ENCODE data around the gene NR2E1. TPM values are rescaled to one million over a fixed set of nuclear protein-coding genes. Genes with fewer than 3 reads are reported as not detected.
A peak's percentile ranks its signal among the peaks of the same experiment; 100 is the strongest.

NR2E1 gene
- total RNA-seq, 1 donor from 2014 or later, result not detected

GRCh38 chr6:108159981-108160380 is 5.8 kb upstream of the NR2E1 start:
- Mint-ChIP-seq H3K27ac (no peak overlapping the region), H3K4me3 (ENCODE audit: low read depth) (no peak overlapping the region), H3K27me3 (ENCODE audit: low read depth) (peaks cover 89% of the 10 kb centered on the region), H3K9me3 (no peaks in the 10 kb centered on the region), H3K36me3 (ENCODE audit: low read depth) (peaks cover 3% of the 10 kb centered on the region), H3K4me1 (ENCODE audit: low read depth) (peaks cover 3% of the 10 kb centered on the region)
- no peak for DNase-seq (ENCODE audit: low spot score)
- intact Hi-C loops (cut with micrococcal nuclease), result loop anchor here (2.0 to 5.0 kb wide), 2 partner anchors 15 to 668 kb away; partner anchors contain the start of gene SOBP

- Mint-ChIP-seq H3K9me3 (no peaks in the 10 kb centered on the region), H3K27ac (no peak overlapping the region)
- intact Hi-C loops (cut with micrococcal nuclease), result loop anchor here (5.0 kb wide), 1 partner anchor 670 kb away; the partner anchor contains the start of gene SOBP
Measured at GRCh38 chr6:108161724-108162282, 4.0 kb upstream of the NR2E1 start.

GRCh38 chr6:108163267-108163643 is 2.6 kb upstream of the NR2E1 start:
- DNase-seq (ENCODE audit: low spot score), result no peak
- no peak overlapping the region for H3K27ac Mint-ChIP-seq
- peaks cover 93% of the 10 kb centered on the region for H3K27me3 Mint-ChIP-seq (ENCODE audit: low read depth)
- no peak overlapping the region for H3K4me3 Mint-ChIP-seq (ENCODE audit: low read depth)
- no peaks in the 10 kb centered on the region for H3K9me3 Mint-ChIP-seq
- intact Hi-C loops (cut with micrococcal nuclease), result loop anchor here (5.0 kb wide), 1 partner anchor 671 kb away; the partner anchor contains the start of gene SOBP
- peaks cover 4% of the 10 kb centered on the region for H3K4me1 Mint-ChIP-seq (ENCODE audit: low read depth)
- H3K36me3 Mint-ChIP-seq (ENCODE audit: low read depth), result no peaks in the 10 kb centered on the region

More at GRCh38 chr6:108161724-108162282, 4.0 kb upstream of the NR2E1 start:
- peaks cover 3% of the 10 kb centered on the region for H3K36me3 Mint-ChIP-seq (ENCODE audit: low read depth)
- H3K4me1 Mint-ChIP-seq (ENCODE audit: low read depth), result peaks cover 6% of the 10 kb centered on the region
- H3K4me3 Mint-ChIP-seq (ENCODE audit: low read depth), result no peak overlapping the region
- peaks cover 88% of the 10 kb centered on the region for H3K27me3 Mint-ChIP-seq (ENCODE audit: low read depth)
- DNase-seq (ENCODE audit: low spot score), result no peak

GRCh38 chr6:108163644-108164542 is 1.9 kb upstream of the NR2E1 start:
- peaks cover 88% of the 10 kb centered on the region for H3K27me3 Mint-ChIP-seq (ENCODE audit: low read depth)
- no peaks in the 10 kb centered on the region for H3K36me3 Mint-ChIP-seq (ENCODE audit: low read depth)
- peaks cover 3% of the 10 kb centered on the region for H3K4me1 Mint-ChIP-seq (ENCODE audit: low read depth)
- intact Hi-C loops (cut with micrococcal nuclease), result loop anchor here (5.0 kb wide), 1 partner anchor 672 kb away; the partner anchor contains the start of gene SOBP
- H3K27ac Mint-ChIP-seq, result peak overlapping the region; percentile 4
- no peak for DNase-seq (ENCODE audit: low spot score)
- H3K4me3 Mint-ChIP-seq (ENCODE audit: low read depth), result no peak overlapping the region
- no peaks in the 10 kb centered on the region for H3K9me3 Mint-ChIP-seq

- intact Hi-C loops (cut with micrococcal nuclease), result loop anchor here (5.0 kb wide), 1 partner anchor 672 kb away; the partner anchor contains the start of gene SOBP
- Mint-ChIP-seq H3K36me3 (ENCODE audit: low read depth) (no peaks in the 10 kb centered on the region), H3K27me3 (ENCODE audit: low read depth) (peaks cover 88% of the 10 kb centered on the region), H3K27ac (no peak overlapping the region), H3K4me3 (ENCODE audit: low read depth) (no peak overlapping the region), H3K4me1 (ENCODE audit: low read depth) (peaks cover 3% of the 10 kb centered on the region), H3K9me3 (no peaks in the 10 kb centered on the region)
- DNase-seq (ENCODE audit: low spot score), result no peak
Measured at GRCh38 chr6:108164543-108164814, 1.3 kb upstream of the NR2E1 start.

GRCh38 chr6:108164815-108165706 is 761 bp upstream of the NR2E1 start:
- H3K9me3 Mint-ChIP-seq, result no peaks in the 10 kb centered on the region
- intact Hi-C loops (cut with micrococcal nuclease), result loop anchor here (5.0 kb wide), 1 partner anchor 673 kb away; the partner anchor contains the start of gene SOBP
- H3K27me3 Mint-ChIP-seq (ENCODE audit: low read depth), result peaks cover 87% of the 10 kb centered on the region
- H3K4me1 Mint-ChIP-seq (ENCODE audit: low read depth), result peaks cover 3% of the 10 kb centered on the region
- H3K27ac Mint-ChIP-seq, result no peak overlapping the region
- DNase-seq (ENCODE audit: low spot score), result no peak
- no peaks in the 10 kb centered on the region for H3K36me3 Mint-ChIP-seq (ENCODE audit: low read depth)
- H3K4me3 Mint-ChIP-seq (ENCODE audit: low read depth), result no peak overlapping the region

- peak overlapping the region; percentile 26 for H3K27ac Mint-ChIP-seq
- H3K9me3 Mint-ChIP-seq, result no peaks in the 10 kb centered on the region
- no peak for DNase-seq (ENCODE audit: low spot score)
- H3K36me3 Mint-ChIP-seq (ENCODE audit: low read depth), result no peaks in the 10 kb centered on the region
- intact Hi-C loops (cut with micrococcal nuclease), result no loop called here
- H3K4me3 Mint-ChIP-seq (ENCODE audit: low read depth), result no peak overlapping the region
- peaks cover 86% of the 10 kb centered on the region for H3K27me3 Mint-ChIP-seq (ENCODE audit: low read depth)
- H3K4me1 Mint-ChIP-seq (ENCODE audit: low read depth), result peaks cover 5% of the 10 kb centered on the region
Measured at GRCh38 chr6:108166664-108167448, 1.0 kb downstream of the NR2E1 start.

GRCh38 chr6:108167449-108168089 is 1.7 kb downstream of the NR2E1 start:
- H3K36me3 Mint-ChIP-seq (ENCODE audit: low read depth), result no peaks in the 10 kb centered on the region
- intact Hi-C loops (cut with micrococcal nuclease), result loop anchor here (2.0 kb wide), 1 partner anchor 51 kb away; no protein-coding TSS in a partner anchor
- peaks cover 5% of the 10 kb centered on the region for H3K4me1 Mint-ChIP-seq (ENCODE audit: low read depth)
- DNase-seq (ENCODE audit: low spot score), result no peak
- H3K4me3 Mint-ChIP-seq (ENCODE audit: low read depth), result no peak overlapping the region
- H3K27me3 Mint-ChIP-seq (ENCODE audit: low read depth), result peaks cover 88% of the 10 kb centered on the region
- no peaks in the 10 kb centered on the region for H3K9me3 Mint-ChIP-seq
- H3K27ac Mint-ChIP-seq, result peak overlapping the region; percentile 28

- DNase-seq (ENCODE audit: low spot score), result no peak
- H3K27me3 Mint-ChIP-seq (ENCODE audit: low read depth), result peaks cover 88% of the 10 kb centered on the region
- no peaks in the 10 kb centered on the region for H3K36me3 Mint-ChIP-seq (ENCODE audit: low read depth)
- intact Hi-C loops (cut with micrococcal nuclease), result loop anchor here (2.0 kb wide), 1 partner anchor 51 kb away; no protein-coding TSS in a partner anchor
- peaks cover 5% of the 10 kb centered on the region for H3K4me1 Mint-ChIP-seq (ENCODE audit: low read depth)
- H3K27ac Mint-ChIP-seq, result no peak overlapping the region
- H3K4me3 Mint-ChIP-seq (ENCODE audit: low read depth), result no peak overlapping the region
- no peaks in the 10 kb centered on the region for H3K9me3 Mint-ChIP-seq
Measured at GRCh38 chr6:108168090-108168463, 2.3 kb downstream of the NR2E1 start.

GRCh38 chr6:108168501-108169463 is 3.0 kb downstream of the NR2E1 start:
- H3K9me3 Mint-ChIP-seq, result no peaks in the 10 kb centered on the region
- no peak overlapping the region for H3K4me3 Mint-ChIP-seq (ENCODE audit: low read depth)
- no peak for DNase-seq (ENCODE audit: low spot score)
- no peaks in the 10 kb centered on the region for H3K36me3 Mint-ChIP-seq (ENCODE audit: low read depth)
- H3K4me1 Mint-ChIP-seq (ENCODE audit: low read depth), result peaks cover 5% of the 10 kb centered on the region
- intact Hi-C loops (cut with micrococcal nuclease), result loop anchor here (2.0 kb wide), 1 partner anchor 52 kb away; no protein-coding TSS in a partner anchor
- H3K27ac Mint-ChIP-seq, result no peak overlapping the region
- peaks cover 84% of the 10 kb centered on the region for H3K27me3 Mint-ChIP-seq (ENCODE audit: low read depth)
